ENCODE measurements around the gene ARID3C.

The ARID3C gene, protein sequence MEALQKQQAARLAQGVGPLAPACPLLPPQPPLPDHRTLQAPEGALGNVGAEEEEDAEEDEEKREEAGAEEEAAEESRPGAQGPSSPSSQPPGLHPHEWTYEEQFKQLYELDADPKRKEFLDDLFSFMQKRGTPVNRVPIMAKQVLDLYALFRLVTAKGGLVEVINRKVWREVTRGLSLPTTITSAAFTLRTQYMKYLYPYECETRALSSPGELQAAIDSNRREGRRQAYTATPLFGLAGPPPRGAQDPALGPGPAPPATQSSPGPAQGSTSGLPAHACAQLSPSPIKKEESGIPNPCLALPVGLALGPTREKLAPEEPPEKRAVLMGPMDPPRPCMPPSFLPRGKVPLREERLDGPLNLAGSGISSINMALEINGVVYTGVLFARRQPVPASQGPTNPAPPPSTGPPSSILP

DNA sequence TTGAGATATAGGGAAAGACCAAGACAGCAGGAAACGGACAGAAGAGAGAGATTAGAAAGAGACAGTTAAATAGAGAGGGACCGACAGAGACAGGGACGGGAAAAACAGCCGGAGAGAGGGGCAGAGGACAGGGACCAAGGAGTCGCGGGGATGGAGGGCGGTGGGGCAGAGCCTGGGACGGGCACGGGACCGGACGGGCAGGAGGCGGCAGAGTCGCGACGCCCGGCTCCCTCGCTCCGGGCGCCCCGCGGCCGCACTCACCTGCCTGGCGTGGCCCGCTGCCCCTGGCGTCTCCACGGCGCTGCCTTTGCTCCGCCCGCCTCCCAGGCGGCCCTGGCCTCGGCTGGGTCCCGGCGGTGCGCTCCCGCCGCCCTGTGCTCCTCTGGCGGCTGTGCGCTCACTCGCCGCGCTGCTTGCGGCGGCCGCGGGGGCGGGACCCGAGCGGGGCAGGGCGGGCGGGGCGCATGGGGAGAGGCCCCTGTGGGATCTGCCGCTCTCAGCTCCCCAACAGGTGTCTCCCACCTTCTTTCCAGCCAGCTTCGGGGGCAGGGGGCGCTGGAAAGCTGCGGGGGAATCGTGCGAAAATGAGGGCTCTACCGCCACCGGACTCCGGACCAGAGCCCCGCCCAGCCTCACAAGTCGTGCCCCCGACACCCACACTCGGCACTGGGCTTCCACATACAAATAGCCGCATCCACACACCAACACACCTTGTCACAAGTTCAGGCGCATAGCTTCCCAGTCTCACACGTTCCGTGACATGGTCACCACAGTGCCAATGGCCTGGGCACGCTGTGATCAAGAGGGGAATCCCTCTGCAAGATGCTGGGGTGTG, at the start of gene ARID3C:
ARID3C (minus strand) TSS at position 411 of the 835 bp plus-strand sequence. CDS start 1,052 bp downstream, outside the sequence.
- no peak for TF ChIP-seq CTCF (IDR thresholded peaks at IDR 0.05)
- Histone ChIP-seq H3K4me3 (ENCODE audit: low read depth in 1 of 2, low read length in 1 of 2) (peak within 1 kb of the TSS in 1 of 2 experiments; percentile 34), H3K27ac (no peak within 1 kb of the TSS), H3K4me1 (ENCODE audit: control insufficient read depth in 1 of 2, insufficient read depth in 1 of 2, low read depth in 1 of 2, low read length in 1 of 2) (peaks cover 5 to 10% of the 10 kb centered on the region in 2 experiments), H3K36me3 (no peaks in the 10 kb centered on the region), H3K9me3 (no peaks in the 10 kb centered on the region), H3K27me3 (peaks cover 89% of the 10 kb centered on the region)

DNA sequence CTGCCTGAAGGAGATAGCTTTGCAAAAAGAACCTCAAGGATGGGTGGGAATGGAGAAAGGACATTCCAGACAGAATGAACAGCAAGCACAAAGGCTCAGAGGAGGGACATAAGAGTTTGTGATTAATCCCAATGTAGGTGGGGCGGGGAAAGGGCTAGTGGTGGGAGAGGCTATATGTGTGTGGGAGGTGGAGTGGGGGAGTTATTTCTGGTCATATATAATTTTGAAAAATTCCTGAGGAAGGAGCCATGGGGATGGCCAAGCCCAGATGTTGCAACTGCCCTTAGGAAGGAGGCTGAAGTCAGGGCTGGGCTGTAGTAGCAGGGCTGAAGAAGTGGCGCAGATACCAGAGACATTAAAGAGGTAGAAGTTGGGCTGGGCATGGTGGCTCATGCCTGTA, 47.0 kb upstream of the ARID3C start:
- no peak overlapping the region for H3K27ac ChIP-seq
- H3K36me3 ChIP-seq, result no peaks in the 10 kb centered on the region
- no peaks in the 10 kb centered on the region for H3K9me3 ChIP-seq
- no peaks in the 10 kb centered on the region for H3K27me3 ChIP-seq
- TF ChIP-seq CTCF (IDR thresholded peaks at IDR 0.05), result no peak
- no peak overlapping the region for H3K4me3 ChIP-seq (ENCODE audit: low read depth in 1 of 2, low read length in 1 of 2)
- no peaks in the 10 kb centered on the region for H3K4me1 ChIP-seq (ENCODE audit: control insufficient read depth in 1 of 2, insufficient read depth in 1 of 2, low read depth in 1 of 2, low read length in 1 of 2)

DNA sequence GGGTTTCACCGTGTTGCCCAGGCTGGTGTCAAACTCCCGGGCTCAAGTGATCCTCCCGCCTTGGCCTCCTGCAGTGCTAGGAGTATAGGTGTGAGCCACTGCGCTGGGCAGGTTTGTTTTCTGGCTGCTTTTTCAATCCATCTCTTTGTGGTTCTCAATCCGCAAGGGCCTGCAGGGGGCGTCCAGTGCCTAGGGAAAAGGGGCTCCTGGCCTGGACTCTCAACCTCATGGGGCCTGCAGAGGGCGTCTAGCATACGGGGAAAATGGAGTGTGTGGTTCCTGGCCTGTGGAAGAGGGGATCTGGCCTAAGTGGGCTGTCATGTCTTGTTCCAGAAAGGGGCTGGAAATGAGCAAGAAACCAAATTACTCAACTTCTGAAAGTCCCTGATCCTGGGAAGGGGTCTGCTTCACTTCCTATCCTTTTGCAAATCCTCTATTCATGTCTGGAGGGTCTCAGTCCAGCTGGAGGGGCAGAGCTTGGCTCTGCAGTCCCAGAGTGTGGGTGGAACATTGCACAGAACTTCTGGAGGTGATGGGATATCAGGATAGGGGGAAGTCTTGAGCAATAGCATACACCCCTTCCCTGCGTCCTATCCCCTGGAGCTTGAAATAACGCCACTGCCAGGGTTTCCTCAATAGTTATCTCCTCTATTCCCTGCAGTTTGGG, 46.3 kb upstream of the ARID3C start:
- H3K9me3 ChIP-seq, result no peaks in the 10 kb centered on the region
- H3K4me1 ChIP-seq (ENCODE audit: control insufficient read depth in 1 of 2, insufficient read depth in 1 of 2, low read depth in 1 of 2, low read length in 1 of 2), result no peaks in the 10 kb centered on the region
- H3K27me3 ChIP-seq, result no peaks in the 10 kb centered on the region
- no peaks in the 10 kb centered on the region for H3K36me3 ChIP-seq
- no peak for TF ChIP-seq CTCF (IDR thresholded peaks at IDR 0.05)
- no peak overlapping the region for H3K4me3 ChIP-seq (ENCODE audit: low read depth in 1 of 2, low read length in 1 of 2)
- H3K27ac ChIP-seq, result no peak overlapping the region

DNA sequence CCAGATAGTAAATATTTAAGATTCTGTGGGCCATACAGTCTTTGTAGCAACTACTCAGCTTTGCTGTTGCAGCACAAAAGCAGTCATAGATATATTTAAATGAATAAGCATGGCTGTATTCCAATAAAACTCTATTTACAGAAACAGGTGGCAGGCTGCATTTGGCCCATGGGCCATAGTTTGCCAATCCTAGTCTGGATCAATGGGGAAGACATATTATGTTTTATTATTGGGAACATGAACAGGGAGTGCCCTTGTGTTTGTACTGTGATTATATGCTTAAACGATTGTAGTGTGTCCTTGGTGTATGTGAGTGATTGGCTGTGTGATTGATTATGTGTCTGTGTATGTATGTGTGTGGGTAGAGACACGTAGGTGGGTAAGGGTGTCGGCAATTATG, 45.6 kb upstream of the ARID3C start:
- TF ChIP-seq CTCF (IDR thresholded peaks at IDR 0.05), result no peak
- Histone ChIP-seq H3K36me3 (peaks cover 5% of the 10 kb centered on the region), H3K9me3 (no peaks in the 10 kb centered on the region), H3K27me3 (no peaks in the 10 kb centered on the region), H3K27ac (no peak overlapping the region), H3K4me1 (ENCODE audit: control insufficient read depth in 1 of 2, insufficient read depth in 1 of 2, low read depth in 1 of 2, low read length in 1 of 2) (no peaks in the 10 kb centered on the region), H3K4me3 (ENCODE audit: low read depth in 1 of 2, low read length in 1 of 2) (no peak overlapping the region)

GRCh38 chr9:34671307-34671706, 42.4 kb upstream of the ARID3C start:
- TF ChIP-seq CTCF (IDR thresholded peaks at IDR 0.05), result no peak
- Histone ChIP-seq H3K27ac (no peak overlapping the region), H3K4me3 (ENCODE audit: low read depth in 1 of 2, low read length in 1 of 2) (no peak overlapping the region), H3K36me3 (peaks cover 8% of the 10 kb centered on the region), H3K4me1 (ENCODE audit: control insufficient read depth in 1 of 2, insufficient read depth in 1 of 2, low read depth in 1 of 2, low read length in 1 of 2) (peaks cover 0 to 2% of the 10 kb centered on the region in 2 experiments), H3K27me3 (no peaks in the 10 kb centered on the region), H3K9me3 (no peaks in the 10 kb centered on the region)
